ENCODE results near the gene WBP2. TPM values are rescaled to one million over a fixed set of nuclear protein-coding genes. Genes with fewer than 3 reads are reported as not detected.

The WBP2 gene
- total and polyA plus RNA-seq, 2 of the 13 experiments (the other 11 are each of a cell fraction or from before 2014, with no cell fraction given): 29.2 to 29.5 TPM

DNA sequence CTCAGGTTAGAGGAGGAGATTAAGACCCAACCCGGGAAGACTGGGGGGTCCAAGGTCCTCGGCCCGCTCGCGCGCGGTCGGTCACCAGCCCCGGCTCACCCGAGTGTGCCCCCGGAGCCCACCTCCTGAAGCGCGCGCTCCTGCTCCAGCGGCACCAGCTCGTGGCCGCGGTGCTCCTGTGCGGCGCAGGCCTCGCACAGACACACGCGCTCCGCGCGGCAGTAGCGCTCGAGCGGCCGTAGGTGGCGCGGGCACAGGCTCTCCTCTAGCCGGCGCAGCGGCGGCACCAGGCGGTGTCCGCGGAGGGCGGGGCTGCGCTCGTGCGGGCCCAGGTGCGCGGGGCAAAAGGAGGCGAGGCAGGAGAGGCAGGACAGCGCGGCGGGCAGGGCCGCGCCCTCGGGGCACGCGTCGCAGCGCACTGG lies 22.6 kb upstream of the WBP2 start (continued):
- TF ChIP-seq, protein P1, sequence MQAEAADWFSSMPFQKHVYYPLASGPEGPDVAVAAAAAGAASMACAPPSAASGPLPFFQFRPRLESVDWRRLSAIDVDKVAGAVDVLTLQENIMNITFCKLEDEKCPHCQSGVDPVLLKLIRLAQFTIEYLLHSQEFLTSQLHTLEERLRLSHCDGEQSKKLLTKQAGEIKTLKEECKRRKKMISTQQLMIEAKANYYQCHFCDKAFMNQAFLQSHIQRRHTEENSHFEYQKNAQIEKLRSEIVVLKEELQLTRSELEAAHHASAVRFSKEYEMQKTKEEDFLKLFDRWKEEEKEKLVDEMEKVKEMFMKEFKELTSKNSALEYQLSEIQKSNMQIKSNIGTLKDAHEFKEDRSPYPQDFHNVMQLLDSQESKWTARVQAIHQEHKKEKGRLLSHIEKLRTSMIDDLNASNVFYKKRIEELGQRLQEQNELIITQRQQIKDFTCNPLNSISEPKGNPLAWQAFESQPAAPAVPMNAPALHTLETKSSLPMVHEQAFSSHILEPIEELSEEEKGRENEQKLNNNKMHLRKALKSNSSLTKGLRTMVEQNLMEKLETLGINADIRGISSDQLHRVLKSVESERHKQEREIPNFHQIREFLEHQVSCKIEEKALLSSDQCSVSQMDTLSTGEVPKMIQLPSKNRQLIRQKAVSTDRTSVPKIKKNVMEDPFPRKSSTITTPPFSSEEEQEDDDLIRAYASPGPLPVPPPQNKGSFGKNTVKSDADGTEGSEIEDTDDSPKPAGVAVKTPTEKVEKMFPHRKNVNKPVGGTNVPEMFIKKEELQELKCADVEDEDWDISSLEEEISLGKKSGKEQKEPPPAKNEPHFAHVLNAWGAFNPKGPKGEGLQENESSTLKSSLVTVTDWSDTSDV (CRISPR knock-in tag; IDR thresholded peaks at IDR 0.05): no peak; the same call in 1 of the 2 replicates
- no peak for TF ChIP-seq ZNF530 (CRISPR knock-in tag; IDR thresholded peaks at IDR 0.05; ENCODE audit: low read depth)
- TF ChIP-seq, protein P2, sequence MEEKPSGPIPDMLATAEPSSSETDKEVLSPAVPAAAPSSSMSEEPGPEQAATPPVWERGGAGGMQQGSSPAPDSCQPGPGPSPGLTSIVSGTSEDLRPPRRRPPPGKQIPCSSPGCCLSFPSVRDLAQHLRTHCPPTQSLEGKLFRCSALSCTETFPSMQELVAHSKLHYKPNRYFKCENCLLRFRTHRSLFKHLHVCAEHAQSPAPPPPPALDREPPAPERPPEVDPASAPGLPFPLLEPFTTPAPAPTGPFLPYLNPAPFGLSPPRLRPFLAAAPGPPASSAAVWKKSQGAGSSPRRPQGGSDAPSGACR (CRISPR knock-in tag; IDR thresholded peaks at IDR 0.05): no peak; the same call in 1 of the 2 replicates
- 0 out of 2 replicates have a peak, but pooled peaks have one; percentile 68 for TF ChIP-seq ZNF253 (CRISPR knock-in tag; IDR thresholded peaks at IDR 0.05; ENCODE audit: borderline replicate concordance)
- peak; percentile 86 for TF ChIP-seq MYC (CRISPR knock-in tag; IDR thresholded peaks at IDR 0.05; ENCODE audit: borderline replicate concordance)
- peak; percentile 74 for TF ChIP-seq ZNF709 (CRISPR knock-in tag; IDR thresholded peaks at IDR 0.05)
- peak; percentile 76 for TF ChIP-seq ZNF160 (CRISPR knock-in tag; IDR thresholded peaks at IDR 0.05)
- TF ChIP-seq ZNF335 (CRISPR knock-in tag; IDR thresholded peaks at IDR 0.05): no peak
- TF ChIP-seq RBFOX2 (IDR thresholded peaks at IDR 0.05; ENCODE audit: low read depth, low read length): peak; percentile 98
- TF ChIP-seq, protein P3, sequence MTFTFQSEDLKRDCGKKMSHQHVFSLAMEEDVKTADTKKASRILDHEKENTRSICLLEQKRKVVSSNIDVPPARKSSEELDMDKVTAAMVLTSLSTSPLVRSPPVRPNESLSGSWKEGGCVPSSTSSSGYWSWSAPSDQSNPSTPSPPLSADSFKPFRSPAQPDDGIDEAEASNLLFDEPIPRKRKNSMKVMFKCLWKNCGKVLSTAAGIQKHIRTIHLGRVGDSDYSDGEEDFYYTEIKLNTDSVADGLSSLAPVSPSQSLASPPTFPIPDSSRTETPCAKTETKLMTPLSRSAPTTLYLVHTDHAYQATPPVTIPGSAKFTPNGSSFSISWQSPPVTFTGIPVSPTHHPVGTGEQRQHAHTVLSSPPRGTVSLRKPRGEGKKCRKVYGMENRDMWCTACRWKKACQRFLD (CRISPR knock-in tag; IDR thresholded peaks at IDR 0.05; ENCODE audit: borderline replicate concordance): peak; percentile 76; the same call in 1 of the 2 replicates
- no peak for TF ChIP-seq HDAC6 (IDR thresholded peaks at IDR 0.05; ENCODE audit: low read depth, low read length)
- TF ChIP-seq, protein P4, sequence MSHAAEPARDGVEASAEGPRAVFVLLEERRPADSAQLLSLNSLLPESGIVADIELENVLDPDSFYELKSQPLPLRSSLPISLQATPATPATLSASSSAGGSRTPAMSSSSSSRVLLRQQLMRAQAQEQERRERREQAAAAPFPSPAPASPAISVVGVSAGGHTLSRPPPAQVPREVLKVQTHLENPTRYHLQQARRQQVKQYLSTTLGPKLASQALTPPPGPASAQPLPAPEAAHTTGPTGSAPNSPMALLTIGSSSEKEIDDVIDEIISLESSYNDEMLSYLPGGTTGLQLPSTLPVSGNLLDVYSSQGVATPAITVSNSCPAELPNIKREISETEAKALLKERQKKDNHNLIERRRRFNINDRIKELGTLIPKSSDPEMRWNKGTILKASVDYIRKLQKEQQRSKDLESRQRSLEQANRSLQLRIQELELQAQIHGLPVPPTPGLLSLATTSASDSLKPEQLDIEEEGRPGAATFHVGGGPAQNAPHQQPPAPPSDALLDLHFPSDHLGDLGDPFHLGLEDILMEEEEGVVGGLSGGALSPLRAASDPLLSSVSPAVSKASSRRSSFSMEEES (CRISPR knock-in tag; IDR thresholded peaks at IDR 0.05): no peak
- TF ChIP-seq, protein P5, sequence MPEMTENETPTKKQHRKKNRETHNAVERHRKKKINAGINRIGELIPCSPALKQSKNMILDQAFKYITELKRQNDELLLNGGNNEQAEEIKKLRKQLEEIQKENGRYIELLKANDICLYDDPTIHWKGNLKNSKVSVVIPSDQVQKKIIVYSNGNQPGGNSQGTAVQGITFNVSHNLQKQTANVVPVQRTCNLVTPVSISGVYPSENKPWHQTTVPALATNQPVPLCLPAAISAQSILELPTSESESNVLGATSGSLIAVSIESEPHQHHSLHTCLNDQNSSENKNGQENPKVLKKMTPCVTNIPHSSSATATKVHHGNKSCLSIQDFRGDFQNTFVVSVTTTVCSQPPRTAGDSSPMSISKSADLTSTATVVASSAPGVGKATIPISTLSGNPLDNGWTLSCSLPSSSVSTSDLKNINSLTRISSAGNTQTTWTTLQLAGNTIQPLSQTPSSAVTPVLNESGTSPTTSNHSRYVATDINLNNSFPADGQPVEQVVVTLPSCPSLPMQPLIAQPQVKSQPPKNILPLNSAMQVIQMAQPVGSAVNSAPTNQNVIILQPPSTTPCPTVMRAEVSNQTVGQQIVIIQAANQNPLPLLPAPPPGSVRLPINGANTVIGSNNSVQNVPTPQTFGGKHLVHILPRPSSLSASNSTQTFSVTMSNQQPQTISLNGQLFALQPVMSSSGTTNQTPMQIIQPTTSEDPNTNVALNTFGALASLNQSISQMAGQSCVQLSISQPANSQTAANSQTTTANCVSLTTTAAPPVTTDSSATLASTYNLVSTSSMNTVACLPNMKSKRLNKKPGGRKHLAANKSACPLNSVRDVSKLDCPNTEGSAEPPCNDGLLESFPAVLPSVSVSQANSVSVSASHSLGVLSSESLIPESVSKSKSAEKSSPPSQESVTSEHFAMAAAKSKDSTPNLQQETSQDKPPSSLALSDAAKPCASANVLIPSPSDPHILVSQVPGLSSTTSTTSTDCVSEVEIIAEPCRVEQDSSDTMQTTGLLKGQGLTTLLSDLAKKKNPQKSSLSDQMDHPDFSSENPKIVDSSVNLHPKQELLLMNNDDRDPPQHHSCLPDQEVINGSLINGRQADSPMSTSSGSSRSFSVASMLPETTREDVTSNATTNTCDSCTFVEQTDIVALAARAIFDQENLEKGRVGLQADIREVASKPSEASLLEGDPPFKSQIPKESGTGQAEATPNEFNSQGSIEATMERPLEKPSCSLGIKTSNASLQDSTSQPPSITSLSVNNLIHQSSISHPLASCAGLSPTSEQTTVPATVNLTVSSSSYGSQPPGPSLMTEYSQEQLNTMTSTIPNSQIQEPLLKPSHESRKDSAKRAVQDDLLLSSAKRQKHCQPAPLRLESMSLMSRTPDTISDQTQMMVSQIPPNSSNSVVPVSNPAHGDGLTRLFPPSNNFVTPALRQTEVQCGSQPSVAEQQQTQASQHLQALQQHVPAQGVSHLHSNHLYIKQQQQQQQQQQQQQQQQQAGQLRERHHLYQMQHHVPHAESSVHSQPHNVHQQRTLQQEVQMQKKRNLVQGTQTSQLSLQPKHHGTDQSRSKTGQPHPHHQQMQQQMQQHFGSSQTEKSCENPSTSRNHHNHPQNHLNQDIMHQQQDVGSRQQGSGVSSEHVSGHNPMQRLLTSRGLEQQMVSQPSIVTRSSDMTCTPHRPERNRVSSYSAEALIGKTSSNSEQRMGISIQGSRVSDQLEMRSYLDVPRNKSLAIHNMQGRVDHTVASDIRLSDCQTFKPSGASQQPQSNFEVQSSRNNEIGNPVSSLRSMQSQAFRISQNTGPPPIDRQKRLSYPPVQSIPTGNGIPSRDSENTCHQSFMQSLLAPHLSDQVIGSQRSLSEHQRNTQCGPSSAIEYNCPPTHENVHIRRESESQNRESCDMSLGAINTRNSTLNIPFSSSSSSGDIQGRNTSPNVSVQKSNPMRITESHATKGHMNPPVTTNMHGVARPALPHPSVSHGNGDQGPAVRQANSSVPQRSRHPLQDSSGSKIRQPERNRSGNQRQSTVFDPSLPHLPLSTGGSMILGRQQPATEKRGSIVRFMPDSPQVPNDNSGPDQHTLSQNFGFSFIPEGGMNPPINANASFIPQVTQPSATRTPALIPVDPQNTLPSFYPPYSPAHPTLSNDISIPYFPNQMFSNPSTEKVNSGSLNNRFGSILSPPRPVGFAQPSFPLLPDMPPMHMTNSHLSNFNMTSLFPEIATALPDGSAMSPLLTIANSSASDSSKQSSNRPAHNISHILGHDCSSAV (CRISPR knock-in tag; IDR thresholded peaks at IDR 0.05; ENCODE audit: borderline replicate concordance): no peak
- TF ChIP-seq ZNF567 (CRISPR knock-in tag; IDR thresholded peaks at IDR 0.05; ENCODE audit: borderline replicate concordance): 0 out of 2 replicates have a peak, but pooled peaks have one; percentile 11

Data from HepG2 (cell line).